Uterus (tissue), 4 donors: ENCODE results near the gene RBBP7. TPM values are rescaled to one million over a fixed set of nuclear protein-coding genes. Genes with fewer than 3 reads are reported as not detected.

ENCODE experiments used
- DNase-seq, 2 donors: peaks; one replicate each; pipeline ENCODE4 v3.0.0-alpha.2; 2019 to 2020
- H3K27ac ChIP-seq, 2 donors: fragments of 200-600 bp; sonication (generic); 1 replicate in 1 of 2; 2 replicates in 1 of 2; pipeline ENCODE4 v1.5.1; 2016 to 2018
- H3K27me3 ChIP-seq, 2 donors: fragments of 200-600 bp; sonication (generic); one replicate each; pipeline ENCODE4 v1.5.1; 2018 to 2019; ENCODE audit warnings: control low read depth in 1 of 2
- H3K36me3 ChIP-seq, 2 donors: fragments of 200-600 bp; sonication (generic); one replicate each; pipeline ENCODE4 v1.5.1; 2019; ENCODE audit warnings: control low read depth in 1 of 2
- H3K4me1 ChIP-seq, 2 donors: fragments of 200-600 bp; sonication (generic); one replicate each; pipeline ENCODE4 v1.5.1; 2018 to 2019; ENCODE audit warnings: control low read depth in 1 of 2
- H3K4me3 ChIP-seq, 2 donors: fragments of 200-600 bp; sonication (generic); 1 replicate in 1 of 2; 2 replicates in 1 of 2; pipeline ENCODE4 v1.5.1; 2018 to 2019; ENCODE audit warnings: mild to moderate bottlenecking in 1 of 2
- H3K9me3 ChIP-seq, 2 donors: fragments of 200-600 bp; sonication (generic); one replicate each; pipeline ENCODE4 v1.5.1; 2019; ENCODE audit warnings: control low read depth in 1 of 2
- CTCF ChIP-seq, 4 experiments: fragments of 200-600 bp in 2 of 4; fragments of 450-650 bp in 2 of 4; sonication (generic) in 2 of 4; IDR thresholded peaks; one replicate each; pipeline ENCODE4 v1.5.1; 2016 to 2019; ENCODE audit warnings: antibody characterized with exemption in 4 of 4, mild to moderate bottlenecking in 2 of 4, moderate library complexity in 1 of 4
- POLR2A ChIP-seq, 2 donors: fragments of 450-650 bp; IDR thresholded peaks; one replicate each; pipeline ENCODE4 v1.6.1; 2016; ENCODE audit warnings: antibody characterized with exemption in 2 of 2, mild to moderate bottlenecking in 1 of 2, moderate library complexity in 1 of 2
- intact Hi-C: fragments of 100-400 bp; cut with DNase I; formaldehyde crosslinking; loops from one replicate; pipeline ENCODE4 v1.15.1; 2023; ENCODE audit warnings: low total_unique reads
- total RNA-seq, 4 donors: library from RNA; depleted of rRNA in 3 of 4; stranded (reverse); fragments of >200 nt in 3 of 4; gene quantifications; one replicate each; pipeline versions ENCODE4 v1.1.0 to v1.2.4, GENCODE V29; 2014 to 2023
- donor health status: DM: yes; HTN: yes; CAD: no.

RBBP7 gene
- total RNA-seq, 4 donors from 2014 or later = 60.0 to 154 (median 125) TPM

- intact Hi-C loops = no loop called here
- Histone ChIP-seq H3K4me3 (no peak overlapping the region), H3K4me1 (peaks cover 4 to 7% of the 10 kb centered on the region in 2 donors), H3K27ac (no peak overlapping the region), H3K36me3 (no peaks in the 10 kb centered on the region), H3K9me3 (no peaks in the 10 kb centered on the region), H3K27me3 (peaks cover 0 to 4% of the 10 kb centered on the region in 2 donors)
- DNase-seq = no peak
- TF ChIP-seq CTCF (IDR thresholded peaks at IDR 0.05) (no peak), POLR2A (IDR thresholded peaks at IDR 0.05) (no peak)
These were observed 2.9 kb upstream of the RBBP7 start for GRCh38 chrX:16873106-16873505.

GRCh38 chrX:16870862-16871815, 977 bp upstream of the RBBP7 start:
- intact Hi-C loops = no loop called here
- TF ChIP-seq CTCF (IDR thresholded peaks at IDR 0.05) (no peak), POLR2A (IDR thresholded peaks at IDR 0.05) (no peak)
- Histone ChIP-seq H3K27me3 (peaks cover 0 to 4% of the 10 kb centered on the region in 2 donors), H3K9me3 (no peaks in the 10 kb centered on the region), H3K4me3 (peak overlapping the region; percentile 40 to 53), H3K4me1 (peaks cover 4 to 7% of the 10 kb centered on the region in 2 donors), H3K36me3 (no peaks in the 10 kb centered on the region), H3K27ac (peak overlapping the region; percentile 79 to 81)
- peak; percentile 26 to 35 for DNase-seq

- Histone ChIP-seq H3K9me3 (no peaks in the 10 kb centered on the region), H3K4me1 (peaks cover 4 to 7% of the 10 kb centered on the region in 2 donors), H3K4me3 (peak overlapping the region; percentile 48 to 87), H3K36me3 (no peaks in the 10 kb centered on the region), H3K27ac (peak overlapping the region; percentile 89 to 95), H3K27me3 (peaks cover 0 to 4% of the 10 kb centered on the region in 2 donors)
- DNase-seq = peak in 1 of 2 donors; percentile 19
- intact Hi-C loops = no loop called here
- TF ChIP-seq CTCF (IDR thresholded peaks at IDR 0.05) = no peak
- no peak for TF ChIP-seq POLR2A (IDR thresholded peaks at IDR 0.05)
These were observed 618 bp downstream of the RBBP7 start for GRCh38 chrX:16869393-16870094.

DNA sequence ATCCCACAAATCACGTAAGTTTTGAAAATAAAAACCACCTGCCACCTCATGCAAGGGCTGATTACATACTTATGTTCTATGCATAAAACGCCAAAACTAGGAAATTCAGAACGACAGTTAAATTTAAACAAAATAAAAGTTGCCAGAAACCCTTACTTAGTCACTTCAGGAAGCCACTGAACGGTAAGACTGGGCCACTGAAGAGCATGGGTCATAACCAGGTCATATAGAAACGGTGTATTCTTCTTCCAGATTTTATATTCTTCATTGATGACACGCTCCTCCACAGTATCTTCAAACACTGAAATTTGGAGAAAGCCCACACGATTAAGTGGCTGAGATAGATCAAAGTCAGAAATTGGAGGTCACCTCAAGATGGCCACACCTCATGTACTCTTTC, 1.2 kb downstream of the RBBP7 start:
- no peaks in the 10 kb centered on the region for H3K9me3 ChIP-seq
- no peak for DNase-seq
- peaks cover 4 to 7% of the 10 kb centered on the region in 2 donors for H3K4me1 ChIP-seq
- peaks cover 0 to 3% of the 10 kb centered on the region in 2 donors for H3K27me3 ChIP-seq
- intact Hi-C loops = no loop called here
- peak overlapping the region; percentile 48 to 87 for H3K4me3 ChIP-seq
- no peak for TF ChIP-seq CTCF (IDR thresholded peaks at IDR 0.05)
- no peak for TF ChIP-seq POLR2A (IDR thresholded peaks at IDR 0.05)
- peak overlapping the region; percentile 89 to 95 for H3K27ac ChIP-seq
- no peaks in the 10 kb centered on the region for H3K36me3 ChIP-seq
